GM19468 (cell line): Measurements from ENCODE around the gene SLC6A2.
"Not testable (repeated sequence)": the region's sequence is repeated elsewhere in the genome, so short reads cannot be mapped to it uniquely, and the experiment has no call there.

Experiments
- ATAC-seq: cut with Tn5 transposase; IDR thresholded peaks from one replicate; pipeline ENCODE4 v1.9.1; 2021; ENCODE audit warnings: mild to moderate bottlenecking, moderate library complexity, moderate number of reproducible peaks; ENCODE audit not compliant: unreplicated experiment; ENCODE audit errors: extremely low read depth

The SLC6A2 gene

GRCh38 chr16:55655897-55656681 is at the start of gene SLC6A2:
Gene SLC6A2 (plus strand): TSS chr16:55655988. CDS start chr16:55656695, 707 bp downstream.
- ATAC-seq: no peak

DNA sequence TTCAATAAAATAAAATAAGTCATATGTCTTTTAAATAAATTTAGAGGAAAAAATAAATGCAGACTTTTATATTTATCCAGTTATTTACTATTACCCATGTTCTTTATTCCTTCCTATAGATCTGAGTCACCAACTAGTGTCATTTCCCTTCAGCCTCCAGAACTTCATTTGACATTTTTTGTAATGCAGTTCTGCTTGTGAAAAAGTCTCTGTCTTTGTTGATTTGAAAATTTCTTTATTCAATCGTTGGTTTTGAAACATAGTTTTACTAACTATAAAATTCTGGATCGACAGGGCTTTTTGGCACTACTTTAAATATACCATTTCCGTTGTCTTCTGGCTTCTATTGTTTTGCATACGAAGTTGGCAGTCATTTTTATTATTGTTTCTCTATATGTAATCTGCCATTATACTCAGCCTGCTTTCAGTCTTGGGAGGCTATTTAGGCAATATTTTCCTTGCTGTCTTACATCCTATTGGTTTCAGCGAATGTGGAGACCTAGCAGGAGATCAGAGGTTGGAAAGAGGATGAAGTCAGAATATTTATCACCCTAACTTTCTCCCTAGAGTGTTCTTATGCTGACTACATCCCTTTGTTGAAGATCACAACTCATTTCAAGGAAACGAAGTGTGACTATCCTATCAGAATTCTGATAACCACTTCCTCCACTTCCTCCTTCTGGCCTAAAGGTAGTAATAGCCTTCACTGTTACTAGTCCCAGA is 42.0 kb upstream of the SLC6A2 start:
- ATAC-seq: no peak

GRCh38 chr16:55615071-55615470 is 40.7 kb upstream of the SLC6A2 start:
- no peak for ATAC-seq

DNA sequence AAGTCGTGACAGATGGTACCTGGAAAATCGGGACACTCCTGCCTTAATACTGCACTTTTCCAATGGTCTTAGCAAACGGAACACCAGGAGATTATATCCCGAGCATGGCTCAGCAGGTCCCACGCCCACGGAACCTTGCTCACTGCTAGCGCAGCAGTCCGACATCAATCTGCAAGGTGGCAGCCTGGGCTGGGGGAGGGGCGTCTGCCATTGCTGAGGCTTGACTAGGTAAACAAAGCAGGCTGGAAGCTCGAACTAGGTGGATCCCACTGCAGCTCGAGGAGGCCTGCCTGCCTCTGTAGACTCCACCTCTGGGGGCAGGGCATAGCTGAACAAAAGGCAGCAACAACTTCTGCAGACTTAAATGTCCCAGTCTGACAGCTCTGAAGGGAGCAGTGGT is 40.1 kb upstream of the SLC6A2 start:
- not testable (repeated sequence) for ATAC-seq

- no peak for ATAC-seq
These were observed 34.0 kb upstream of the SLC6A2 start for GRCh38 chr16:55621771-55622170.

GRCh38 chr16:55622272-55622671 is 33.5 kb upstream of the SLC6A2 start:
- no peak for ATAC-seq

DNA sequence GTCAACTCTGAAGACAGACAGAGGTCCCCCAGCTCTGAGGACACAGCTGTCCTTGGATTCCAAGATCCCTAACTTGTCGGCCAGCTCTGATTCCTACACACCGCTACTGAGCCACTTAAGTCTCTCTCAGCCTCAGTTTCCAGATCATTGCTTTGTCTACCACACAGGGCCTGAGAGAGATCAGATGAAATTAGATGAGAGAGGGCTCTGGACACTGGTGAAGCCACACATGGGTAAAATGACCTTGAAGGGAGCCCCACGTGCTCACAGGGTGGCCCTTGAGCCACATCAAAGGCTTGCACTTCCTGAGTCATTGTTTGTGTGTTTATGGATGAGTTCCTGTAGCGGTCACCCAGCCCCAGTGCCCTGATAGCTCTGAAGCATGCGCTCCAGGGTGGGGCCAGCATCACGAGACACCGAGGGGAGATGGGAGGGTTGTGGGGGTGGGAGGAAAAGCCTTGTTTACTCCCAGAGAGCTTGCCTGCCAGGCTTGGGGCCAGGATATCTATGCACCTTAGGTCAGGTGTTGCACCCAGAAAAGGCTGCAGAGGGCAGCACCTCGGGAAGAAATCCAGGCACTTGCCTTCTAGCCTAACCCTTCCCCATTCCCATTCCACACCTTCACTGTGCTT is 32.7 kb upstream of the SLC6A2 start:
- no peak for ATAC-seq

DNA sequence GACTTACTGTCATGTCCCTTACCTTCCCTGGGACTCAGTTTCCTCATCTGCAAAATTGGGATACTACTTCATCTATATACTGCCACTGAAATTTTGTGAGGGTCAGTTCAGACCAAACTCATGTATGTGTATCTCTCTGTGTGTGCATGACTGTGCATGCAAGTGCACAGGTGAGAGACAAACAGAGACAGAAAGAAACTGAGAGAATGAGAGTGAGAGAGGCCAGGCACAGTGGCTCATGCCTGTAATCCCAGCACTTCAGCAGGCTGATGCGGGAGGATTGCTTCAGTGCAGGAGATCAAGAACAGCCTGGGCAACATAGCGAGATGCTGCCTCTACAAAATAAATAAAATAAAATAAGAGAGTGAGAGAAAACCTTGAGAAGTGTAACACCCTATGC is 32.1 kb upstream of the SLC6A2 start:
- ATAC-seq: no peak

GRCh38 chr16:55624696-55625095 is 31.1 kb upstream of the SLC6A2 start:
- ATAC-seq: no peak

GRCh38 chr16:55625843-55626242 is 29.9 kb upstream of the SLC6A2 start:
- no peak for ATAC-seq

DNA sequence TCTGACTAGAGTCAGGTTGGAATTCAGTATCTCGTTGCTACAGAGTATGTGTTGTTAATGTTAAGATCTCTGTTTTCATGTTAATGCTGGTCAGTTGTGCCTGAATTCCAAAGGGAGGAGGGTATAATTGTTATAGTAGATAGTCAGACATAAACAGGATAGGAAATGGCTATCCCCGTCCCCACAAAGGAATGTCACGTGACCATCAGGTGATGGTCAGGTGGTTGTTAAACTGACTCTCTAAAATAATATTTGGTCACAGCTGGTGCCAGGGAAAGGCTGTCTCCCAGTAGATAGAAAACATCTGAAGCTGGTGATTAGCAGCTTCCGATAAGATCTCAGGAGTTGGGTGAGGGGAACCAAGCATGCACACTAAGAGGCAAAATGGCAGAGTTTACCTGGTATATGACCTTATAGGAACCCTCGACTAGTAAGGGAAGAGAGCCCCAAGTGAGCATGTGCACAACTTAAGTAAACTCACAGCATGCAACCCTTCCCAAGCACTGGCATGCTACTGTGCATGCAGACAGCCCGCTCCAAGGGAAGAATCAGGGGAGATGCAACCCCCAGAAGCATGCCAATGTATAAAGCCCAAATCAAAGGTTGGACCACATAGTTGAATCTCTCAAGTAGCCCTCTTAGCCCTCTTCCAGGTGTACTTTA is 27.4 kb upstream of the SLC6A2 start:
- no peak for ATAC-seq

DNA sequence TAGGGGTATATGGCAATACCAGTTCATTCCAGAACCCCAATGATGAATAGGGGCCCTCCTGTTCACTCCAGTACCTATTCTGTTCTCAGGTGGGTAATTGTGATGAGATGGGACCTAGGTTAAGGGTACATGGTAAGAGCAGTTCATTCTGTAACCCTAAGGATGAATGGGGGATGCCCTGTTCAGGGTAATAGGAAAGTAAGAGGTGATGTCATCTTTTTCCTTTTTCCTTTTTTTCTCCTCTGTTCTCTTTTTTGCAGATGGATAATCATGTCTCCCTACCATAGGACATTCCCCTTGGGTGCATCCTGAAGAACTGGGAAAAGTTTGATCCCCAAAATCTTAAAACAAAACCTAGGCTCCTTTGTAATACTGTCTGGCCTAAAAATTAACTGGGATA is 25.0 kb upstream of the SLC6A2 start:
- ATAC-seq: no peak

DNA sequence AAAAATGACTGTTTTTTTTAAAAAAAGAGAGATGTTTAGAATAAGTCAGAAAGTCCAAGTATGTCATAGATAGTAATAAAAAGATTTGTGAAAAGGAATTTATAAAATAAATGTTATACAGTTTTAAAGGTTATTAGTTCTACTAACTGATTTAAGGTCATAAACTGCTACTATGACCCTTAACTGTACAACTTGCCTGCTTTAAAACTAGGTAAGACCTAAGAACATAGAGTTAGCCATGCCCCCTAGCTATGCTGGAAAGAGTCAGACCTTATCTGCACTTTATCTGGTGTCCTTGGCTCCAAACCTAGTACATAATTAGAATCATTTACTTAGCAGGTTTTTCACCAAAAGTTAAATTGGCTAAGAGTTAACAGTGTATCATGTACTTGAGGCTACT is 23.5 kb upstream of the SLC6A2 start:
- no peak for ATAC-seq

- no peak for ATAC-seq
These were observed 21.6 kb upstream of the SLC6A2 start for GRCh38 chr16:55634193-55634592.

DNA sequence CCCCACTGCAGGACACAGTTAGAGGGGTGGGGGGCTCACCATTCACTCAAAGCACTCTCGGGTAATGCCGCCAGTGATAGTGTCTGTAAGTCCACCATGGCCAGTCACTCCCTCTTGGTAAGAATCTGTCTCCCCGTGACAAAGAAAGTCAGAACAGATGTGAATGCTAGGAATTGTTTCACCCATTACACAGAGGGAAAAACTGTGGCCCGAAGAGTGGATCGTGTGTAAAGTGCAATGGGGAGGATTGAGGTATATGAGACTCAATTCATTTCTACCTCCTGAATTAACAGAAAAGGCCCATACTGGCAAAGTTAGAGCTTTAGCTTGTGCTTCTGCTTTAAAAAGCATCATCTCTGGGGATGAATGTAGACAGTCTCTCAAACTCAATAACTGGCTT is 17.5 kb upstream of the SLC6A2 start:
- no peak for ATAC-seq

DNA sequence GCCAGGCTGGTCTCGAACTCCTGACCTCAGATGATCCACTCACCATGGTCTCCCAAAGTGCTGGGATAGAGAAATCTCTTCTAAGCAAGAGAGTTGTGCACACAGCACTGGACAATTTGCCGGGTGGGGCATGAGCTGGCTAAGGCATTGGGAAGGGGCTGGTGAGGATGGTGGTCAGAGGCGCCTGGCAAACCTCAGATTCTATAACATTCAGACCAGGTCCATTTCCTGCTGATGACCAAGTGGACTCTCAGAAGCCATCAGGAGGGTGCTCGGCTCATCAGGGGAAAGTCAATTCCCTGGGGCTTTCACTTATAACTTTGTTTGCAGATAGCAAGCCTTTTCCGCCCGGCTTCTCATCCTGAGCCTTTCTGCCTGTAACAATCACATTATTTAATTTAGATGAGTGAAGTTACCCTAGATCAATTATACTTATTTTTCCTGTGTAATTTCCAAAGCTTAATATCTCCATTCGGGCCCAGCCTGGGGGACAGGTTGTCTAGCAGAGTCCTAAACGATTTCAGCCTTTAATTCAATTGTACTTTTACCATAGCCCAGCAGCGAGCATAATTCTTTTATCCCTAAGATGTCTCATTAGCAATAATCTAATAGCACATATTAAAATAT is 15.0 kb upstream of the SLC6A2 start:
- no peak for ATAC-seq

DNA sequence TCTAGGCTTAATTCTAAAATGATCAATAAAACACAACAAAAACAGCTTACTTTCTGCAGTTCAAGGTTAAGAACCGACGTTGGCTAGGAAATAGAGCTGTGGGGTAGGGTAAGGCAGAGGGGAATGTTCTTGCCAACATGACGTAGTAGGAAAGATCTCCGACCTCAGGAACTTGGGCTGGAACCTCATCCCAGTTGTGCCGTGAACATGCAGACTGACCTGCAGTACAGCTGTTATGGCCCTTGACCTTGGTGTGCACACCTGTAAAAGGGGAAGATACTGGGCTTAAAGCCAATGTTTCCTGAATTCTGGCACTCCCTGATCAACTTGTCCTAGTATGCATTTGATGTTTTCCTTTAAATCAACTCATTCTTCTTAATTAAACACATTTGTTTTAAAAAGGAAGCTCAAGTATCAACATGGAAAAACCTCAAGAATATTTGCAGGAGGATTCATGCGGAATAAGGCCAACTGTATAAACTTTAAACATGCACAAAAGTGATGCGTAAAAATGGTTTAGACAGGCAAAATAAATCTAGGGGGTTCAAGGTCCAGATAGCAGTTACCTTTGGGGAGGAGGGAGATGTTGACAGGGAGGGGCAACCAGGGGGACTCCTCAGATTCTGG is 14.2 kb upstream of the SLC6A2 start:
- ATAC-seq: no peak

DNA sequence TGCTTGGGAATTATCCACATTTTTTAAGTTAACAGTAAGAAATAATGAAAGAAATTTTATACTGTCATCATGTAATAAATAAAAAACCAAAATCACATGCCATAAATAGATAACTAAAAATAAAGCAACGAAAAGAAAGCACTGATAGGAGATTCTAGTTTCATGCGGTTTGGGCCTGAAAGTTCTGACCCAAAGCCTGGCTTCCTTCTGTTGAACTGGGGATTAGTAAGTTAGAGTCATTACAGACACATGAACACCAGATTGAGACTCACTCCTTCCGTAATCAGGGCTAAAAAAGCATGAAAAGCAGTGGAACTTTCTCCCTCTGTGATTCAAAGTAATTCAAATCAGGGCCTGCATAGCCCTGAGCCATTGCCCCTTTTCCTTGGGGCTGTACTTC is 13.2 kb upstream of the SLC6A2 start:
- no peak for ATAC-seq

- no peak for ATAC-seq
These were observed 12.4 kb upstream of the SLC6A2 start for GRCh38 chr16:55643161-55643970.
